Measurements from ENCODE around the gene DERL3. TPM values are rescaled to one million over a fixed set of nuclear protein-coding genes. Genes with fewer than 3 reads are reported as not detected.

Gene DERL3
- total RNA-seq, 2 donors from 2014 or later, result 9.1 to 20.2 TPM

- H3K36me3 ChIP-seq, result peaks cover 12% of the 10 kb centered on the region
- DNase-seq, result no peak
- H3K27ac ChIP-seq, result no peak overlapping the region
- TF ChIP-seq CTCF (IDR thresholded peaks at IDR 0.05), result no peak
- no peaks in the 10 kb centered on the region for H3K9me3 ChIP-seq
- H3K4me3 ChIP-seq, result no peak overlapping the region
- H3K27me3 ChIP-seq, result no peaks in the 10 kb centered on the region
- no peak overlapping the region for H3K9ac ChIP-seq (ENCODE audit: low read depth in 2 of 2, low read length in 2 of 2)
- intact Hi-C loops (cut with DNase I), result no loop called here
- no peaks in the 10 kb centered on the region for H3K4me1 ChIP-seq
Measured at GRCh38 chr22:23815541-23816155, 23.2 kb downstream of the DERL3 start.

GRCh38 chr22:23812378-23812777 lies 26.4 kb downstream of the DERL3 start:
- Histone ChIP-seq H3K4me1 (no peaks in the 10 kb centered on the region), H3K27ac (no peak overlapping the region), H3K4me3 (no peak overlapping the region), H3K9ac (ENCODE audit: low read depth in 2 of 2, low read length in 2 of 2) (no peak overlapping the region), H3K9me3 (no peaks in the 10 kb centered on the region), H3K27me3 (no peaks in the 10 kb centered on the region), H3K36me3 (no peaks in the 10 kb centered on the region)
- intact Hi-C loops (cut with DNase I), result no loop called here
- TF ChIP-seq CTCF (IDR thresholded peaks at IDR 0.05), result no peak
- DNase-seq, result no peak

- Histone ChIP-seq H3K36me3 (peaks cover 17% of the 10 kb centered on the region), H3K9ac (ENCODE audit: low read depth in 2 of 2, low read length in 2 of 2) (no peak overlapping the region), H3K4me1 (no peaks in the 10 kb centered on the region), H3K9me3 (no peaks in the 10 kb centered on the region), H3K27ac (no peak overlapping the region), H3K27me3 (no peaks in the 10 kb centered on the region), H3K4me3 (no peak overlapping the region)
- DNase-seq, result no peak
- intact Hi-C loops (cut with DNase I), result no loop called here
- no peak for TF ChIP-seq CTCF (IDR thresholded peaks at IDR 0.05)
Measured at GRCh38 chr22:23806837-23807236, 32.0 kb downstream of the DERL3 start.

- DNase-seq, result no peak
Measured at GRCh38 chr22:23804781-23805291, 34.0 kb downstream of the DERL3 start.

GRCh38 chr22:23803001-23803819 lies 35.6 kb downstream of the DERL3 start:
- H3K4me1 ChIP-seq, result no peaks in the 10 kb centered on the region
- no peaks in the 10 kb centered on the region for H3K27me3 ChIP-seq
- H3K4me3 ChIP-seq, result no peak overlapping the region
- no peak for TF ChIP-seq CTCF (IDR thresholded peaks at IDR 0.05)
- intact Hi-C loops (cut with DNase I), result no loop called here
- DNase-seq, result no peak
- H3K36me3 ChIP-seq, result peaks cover 22% of the 10 kb centered on the region
- no peaks in the 10 kb centered on the region for H3K9me3 ChIP-seq
- H3K9ac ChIP-seq (ENCODE audit: low read depth in 2 of 2, low read length in 2 of 2), result no peak overlapping the region
- no peak overlapping the region for H3K27ac ChIP-seq

More at GRCh38 chr22:23804781-23805291, 34.0 kb downstream of the DERL3 start:
- TF ChIP-seq CTCF (IDR thresholded peaks at IDR 0.05), result no peak
- H3K9me3 ChIP-seq, result no peaks in the 10 kb centered on the region
- no peak overlapping the region for H3K27ac ChIP-seq
- H3K27me3 ChIP-seq, result no peaks in the 10 kb centered on the region
- H3K36me3 ChIP-seq, result peaks cover 22% of the 10 kb centered on the region
- no peak overlapping the region for H3K4me3 ChIP-seq
- no peaks in the 10 kb centered on the region for H3K4me1 ChIP-seq
- H3K9ac ChIP-seq (ENCODE audit: low read depth in 2 of 2, low read length in 2 of 2), result no peak overlapping the region
- intact Hi-C loops (cut with DNase I), result no loop called here
